ENCODE results near the gene DNAH10.

DNA sequence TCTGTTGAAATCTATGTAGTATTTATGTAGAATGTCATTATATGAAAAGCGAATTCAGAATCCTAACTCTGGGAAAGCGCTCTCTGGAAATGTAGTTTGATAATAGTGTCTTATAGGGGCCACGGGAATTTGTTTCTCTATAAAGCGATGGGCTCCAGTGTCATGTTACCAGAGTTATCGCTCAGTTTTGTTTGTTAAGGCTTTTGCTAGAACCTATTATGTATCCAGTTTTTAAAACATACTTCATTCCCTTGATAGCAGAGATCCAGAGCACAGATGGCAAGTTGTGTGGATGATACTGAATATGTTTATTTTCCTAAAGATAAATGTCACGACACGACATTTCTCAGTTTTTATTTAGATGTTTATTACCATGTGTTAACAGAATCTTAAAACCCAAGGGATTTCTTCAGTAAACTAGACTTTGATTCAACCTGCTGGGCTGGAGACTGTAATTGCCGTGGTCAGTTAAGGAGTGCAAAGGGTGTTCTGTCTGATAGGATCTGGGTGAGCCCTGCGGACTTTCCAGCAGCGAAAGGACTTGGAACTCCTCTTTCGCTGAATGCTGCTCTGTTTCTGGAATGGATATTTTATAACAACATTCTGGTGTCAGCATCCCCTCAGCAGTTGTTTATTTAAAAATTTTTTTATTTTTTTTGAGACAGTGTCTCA, 1.7 kb upstream of the DNAH10 start:
- TF ChIP-seq SMAD3 (CRISPR knock-in tag; IDR thresholded peaks at IDR 0.05; ENCODE audit: borderline replicate concordance) (no peak), ELF4 (CRISPR knock-in tag; IDR thresholded peaks at IDR 0.05; ENCODE audit: low read depth) (no peak)
- TF ChIP-seq, protein P1, sequence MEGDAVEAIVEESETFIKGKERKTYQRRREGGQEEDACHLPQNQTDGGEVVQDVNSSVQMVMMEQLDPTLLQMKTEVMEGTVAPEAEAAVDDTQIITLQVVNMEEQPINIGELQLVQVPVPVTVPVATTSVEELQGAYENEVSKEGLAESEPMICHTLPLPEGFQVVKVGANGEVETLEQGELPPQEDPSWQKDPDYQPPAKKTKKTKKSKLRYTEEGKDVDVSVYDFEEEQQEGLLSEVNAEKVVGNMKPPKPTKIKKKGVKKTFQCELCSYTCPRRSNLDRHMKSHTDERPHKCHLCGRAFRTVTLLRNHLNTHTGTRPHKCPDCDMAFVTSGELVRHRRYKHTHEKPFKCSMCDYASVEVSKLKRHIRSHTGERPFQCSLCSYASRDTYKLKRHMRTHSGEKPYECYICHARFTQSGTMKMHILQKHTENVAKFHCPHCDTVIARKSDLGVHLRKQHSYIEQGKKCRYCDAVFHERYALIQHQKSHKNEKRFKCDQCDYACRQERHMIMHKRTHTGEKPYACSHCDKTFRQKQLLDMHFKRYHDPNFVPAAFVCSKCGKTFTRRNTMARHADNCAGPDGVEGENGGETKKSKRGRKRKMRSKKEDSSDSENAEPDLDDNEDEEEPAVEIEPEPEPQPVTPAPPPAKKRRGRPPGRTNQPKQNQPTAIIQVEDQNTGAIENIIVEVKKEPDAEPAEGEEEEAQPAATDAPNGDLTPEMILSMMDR (IDR thresholded peaks at IDR 0.05): no peak
- TF ChIP-seq, protein P2, sequence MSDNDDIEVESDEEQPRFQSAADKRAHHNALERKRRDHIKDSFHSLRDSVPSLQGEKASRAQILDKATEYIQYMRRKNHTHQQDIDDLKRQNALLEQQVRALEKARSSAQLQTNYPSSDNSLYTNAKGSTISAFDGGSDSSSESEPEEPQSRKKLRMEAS (CRISPR knock-in tag; IDR thresholded peaks at IDR 0.05): no peak
- TF ChIP-seq, protein P3, sequence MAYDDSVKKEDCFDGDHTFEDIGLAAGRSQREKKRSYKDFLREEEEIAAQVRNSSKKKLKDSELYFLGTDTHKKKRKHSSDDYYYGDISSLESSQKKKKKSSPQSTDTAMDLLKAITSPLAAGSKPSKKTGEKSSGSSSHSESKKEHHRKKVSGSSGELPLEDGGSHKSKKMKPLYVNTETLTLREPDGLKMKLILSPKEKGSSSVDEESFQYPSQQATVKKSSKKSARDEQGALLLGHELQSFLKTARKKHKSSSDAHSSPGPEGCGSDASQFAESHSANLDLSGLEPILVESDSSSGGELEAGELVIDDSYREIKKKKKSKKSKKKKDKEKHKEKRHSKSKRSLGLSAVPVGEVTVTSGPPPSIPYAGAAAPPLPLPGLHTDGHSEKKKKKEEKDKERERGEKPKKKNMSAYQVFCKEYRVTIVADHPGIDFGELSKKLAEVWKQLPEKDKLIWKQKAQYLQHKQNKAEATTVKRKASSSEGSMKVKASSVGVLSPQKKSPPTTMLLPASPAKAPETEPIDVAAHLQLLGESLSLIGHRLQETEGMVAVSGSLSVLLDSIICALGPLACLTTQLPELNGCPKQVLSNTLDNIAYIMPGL (CRISPR knock-in tag; IDR thresholded peaks at IDR 0.05): no peak
- TF ChIP-seq, protein P4, sequence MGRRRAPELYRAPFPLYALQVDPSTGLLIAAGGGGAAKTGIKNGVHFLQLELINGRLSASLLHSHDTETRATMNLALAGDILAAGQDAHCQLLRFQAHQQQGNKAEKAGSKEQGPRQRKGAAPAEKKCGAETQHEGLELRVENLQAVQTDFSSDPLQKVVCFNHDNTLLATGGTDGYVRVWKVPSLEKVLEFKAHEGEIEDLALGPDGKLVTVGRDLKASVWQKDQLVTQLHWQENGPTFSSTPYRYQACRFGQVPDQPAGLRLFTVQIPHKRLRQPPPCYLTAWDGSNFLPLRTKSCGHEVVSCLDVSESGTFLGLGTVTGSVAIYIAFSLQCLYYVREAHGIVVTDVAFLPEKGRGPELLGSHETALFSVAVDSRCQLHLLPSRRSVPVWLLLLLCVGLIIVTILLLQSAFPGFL (CRISPR knock-in tag; IDR thresholded peaks at IDR 0.05; ENCODE audit: borderline replicate concordance): no peak
- TF ChIP-seq, protein P5, sequence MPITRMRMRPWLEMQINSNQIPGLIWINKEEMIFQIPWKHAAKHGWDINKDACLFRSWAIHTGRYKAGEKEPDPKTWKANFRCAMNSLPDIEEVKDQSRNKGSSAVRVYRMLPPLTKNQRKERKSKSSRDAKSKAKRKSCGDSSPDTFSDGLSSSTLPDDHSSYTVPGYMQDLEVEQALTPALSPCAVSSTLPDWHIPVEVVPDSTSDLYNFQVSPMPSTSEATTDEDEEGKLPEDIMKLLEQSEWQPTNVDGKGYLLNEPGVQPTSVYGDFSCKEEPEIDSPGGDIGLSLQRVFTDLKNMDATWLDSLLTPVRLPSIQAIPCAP (CRISPR knock-in tag; IDR thresholded peaks at IDR 0.05): no peak
